Measurements from ENCODE around the gene MS4A6E.

Gene MS4A6E

GRCh38 chr11:60315871-60316270 lies 11.2 kb upstream of the MS4A6E start:
- Histone ChIP-seq H3K9me3 (ENCODE audit: severe bottlenecking) (no peaks in the 10 kb centered on the region), H3K4me1 (ENCODE audit: insufficient read depth, poor library complexity, severe bottlenecking) (no peaks in the 10 kb centered on the region), H3K4me3 (ENCODE audit: severe bottlenecking) (no peak overlapping the region), H3K27ac (ENCODE audit: poor library complexity, severe bottlenecking) (no peak overlapping the region), H3K36me3 (ENCODE audit: low read depth) (no peaks in the 10 kb centered on the region), H3K27me3 (ENCODE audit: insufficient read depth, poor library complexity, severe bottlenecking) (no peaks in the 10 kb centered on the region)
- TF ChIP-seq CTCF (IDR thresholded peaks at IDR 0.05; ENCODE audit: poor library complexity, severe bottlenecking): no peak
- no peak for DNase-seq (ENCODE audit: low spot score)
- ATAC-seq (ENCODE audit: low read depth): no peak

GRCh38 chr11:60316317-60316716 lies 10.7 kb upstream of the MS4A6E start:
- no peaks in the 10 kb centered on the region for H3K9me3 ChIP-seq (ENCODE audit: severe bottlenecking)
- no peak for DNase-seq (ENCODE audit: low spot score)
- H3K36me3 ChIP-seq (ENCODE audit: low read depth): no peaks in the 10 kb centered on the region
- no peak overlapping the region for H3K4me3 ChIP-seq (ENCODE audit: severe bottlenecking)
- no peak overlapping the region for H3K27ac ChIP-seq (ENCODE audit: poor library complexity, severe bottlenecking)
- H3K27me3 ChIP-seq (ENCODE audit: insufficient read depth, poor library complexity, severe bottlenecking): no peaks in the 10 kb centered on the region
- TF ChIP-seq CTCF (IDR thresholded peaks at IDR 0.05; ENCODE audit: poor library complexity, severe bottlenecking): no peak
- ATAC-seq (ENCODE audit: low read depth): no peak
- no peaks in the 10 kb centered on the region for H3K4me1 ChIP-seq (ENCODE audit: insufficient read depth, poor library complexity, severe bottlenecking)

- Histone ChIP-seq H3K27ac (ENCODE audit: poor library complexity, severe bottlenecking) (no peak overlapping the region), H3K4me3 (ENCODE audit: severe bottlenecking) (no peak overlapping the region), H3K4me1 (ENCODE audit: insufficient read depth, poor library complexity, severe bottlenecking) (no peaks in the 10 kb centered on the region), H3K36me3 (ENCODE audit: low read depth) (no peaks in the 10 kb centered on the region), H3K9me3 (ENCODE audit: severe bottlenecking) (no peaks in the 10 kb centered on the region), H3K27me3 (ENCODE audit: insufficient read depth, poor library complexity, severe bottlenecking) (no peaks in the 10 kb centered on the region)
- DNase-seq (ENCODE audit: low spot score) (no peak), ATAC-seq (ENCODE audit: low read depth) (no peak)
- no peak for TF ChIP-seq CTCF (IDR thresholded peaks at IDR 0.05; ENCODE audit: poor library complexity, severe bottlenecking)
Observed at GRCh38 chr11:60318726-60319125, 8.3 kb upstream of the MS4A6E start.

- H3K36me3 ChIP-seq (ENCODE audit: low read depth): no peaks in the 10 kb centered on the region
- no peak for TF ChIP-seq CTCF (IDR thresholded peaks at IDR 0.05; ENCODE audit: poor library complexity, severe bottlenecking)
- ATAC-seq (ENCODE audit: low read depth) (no peak), DNase-seq (ENCODE audit: low spot score) (no peak)
- H3K4me1 ChIP-seq (ENCODE audit: insufficient read depth, poor library complexity, severe bottlenecking): no peaks in the 10 kb centered on the region
- no peaks in the 10 kb centered on the region for H3K9me3 ChIP-seq (ENCODE audit: severe bottlenecking)
- no peaks in the 10 kb centered on the region for H3K27me3 ChIP-seq (ENCODE audit: insufficient read depth, poor library complexity, severe bottlenecking)
- H3K27ac ChIP-seq (ENCODE audit: poor library complexity, severe bottlenecking): no peak overlapping the region
- H3K4me3 ChIP-seq (ENCODE audit: severe bottlenecking): no peak overlapping the region
Observed at GRCh38 chr11:60321051-60321450, 6.0 kb upstream of the MS4A6E start.

GRCh38 chr11:60328460-60328859 lies 1.4 kb downstream of the MS4A6E start:
- Histone ChIP-seq H3K9me3 (ENCODE audit: severe bottlenecking) (no peaks in the 10 kb centered on the region), H3K36me3 (ENCODE audit: low read depth) (no peaks in the 10 kb centered on the region), H3K4me3 (ENCODE audit: severe bottlenecking) (no peak overlapping the region), H3K27me3 (ENCODE audit: insufficient read depth, poor library complexity, severe bottlenecking) (peaks cover 3% of the 10 kb centered on the region), H3K27ac (ENCODE audit: poor library complexity, severe bottlenecking) (no peak overlapping the region), H3K4me1 (ENCODE audit: insufficient read depth, poor library complexity, severe bottlenecking) (no peaks in the 10 kb centered on the region)
- no peak for TF ChIP-seq CTCF (IDR thresholded peaks at IDR 0.05; ENCODE audit: poor library complexity, severe bottlenecking)
- no peak for DNase-seq (ENCODE audit: low spot score)
- ATAC-seq (ENCODE audit: low read depth): no peak

Measured in RWPE2 (cell line).